H1 (cell line): ENCODE results near the gene LMTK3. TPM values are rescaled to one million over a fixed set of nuclear protein-coding genes. Genes with fewer than 3 reads are reported as not detected.

ENCODE experiments used
- CHD2 ChIP-seq: IDR thresholded peaks from 2 replicates; pipeline ENCODE4 v1.6.1; 2012; ENCODE audit warnings: low read length, improper control_type of control experiment
- KDM5A ChIP-seq: fragments of 200-600 bp; IDR thresholded peaks from 2 replicates; pipeline ENCODE4 v1.7.1; 2012; ENCODE audit warnings: mild to moderate bottlenecking, low read length, inconsistent platforms, mixed read lengths
- POLR2A ChIP-seq, 2 experiments: IDR thresholded peaks; 1 replicate in 1 of 2; 2 replicates in 1 of 2; pipeline ENCODE4 v1.6.1; 2011; ENCODE audit warnings: low read depth in 2 of 2, low read length in 2 of 2, mild to moderate bottlenecking in 2 of 2; ENCODE audit errors: control extremely low read depth in 1 of 2
- POLR2AphosphoS5 ChIP-seq: IDR thresholded peaks from 2 replicates; pipeline ENCODE4 v1.6.1; 2011; ENCODE audit warnings: low read depth, low read length
- RBBP5 ChIP-seq: IDR thresholded peaks from 2 replicates; pipeline ENCODE4 v1.7.1; 2012; ENCODE audit warnings: low read depth, mild to moderate bottlenecking, inconsistent platforms, low read length, moderate library complexity, borderline replicate concordance
- RFX5 ChIP-seq: IDR thresholded peaks from 2 replicates; pipeline ENCODE4 v1.6.1; 2011; ENCODE audit warnings: low read depth, low read length, improper control_type of control experiment, borderline replicate concordance
- SP1 ChIP-seq: IDR thresholded peaks from 2 replicates; pipeline ENCODE4 v1.6.1; 2011; ENCODE audit warnings: low read depth, low read length
- SP4 ChIP-seq: IDR thresholded peaks from 2 replicates; pipeline ENCODE4 v1.6.1; 2012; ENCODE audit warnings: low read length, inconsistent platforms
- TAF1 ChIP-seq: IDR thresholded peaks from 2 replicates; pipeline ENCODE4 v1.6.1; 2011; ENCODE audit warnings: mild to moderate bottlenecking, low read depth, low read length
- polyA plus RNA-seq, 7 experiments: library from polyadenylated mRNA; depleted of rRNA in 3 of 7; stranded (reverse) in 5 of 7; unstranded in 2 of 7; fragments of >200 nt in 5 of 7; fragments of 200-250 nt in 2 of 7; gene quantifications; 1 replicate in 5 of 7; 2 replicates in 1 of 7; 4 replicates in 1 of 7; pipeline versions ENCODE4 v1.2.1 to v1.2.3, GENCODE V29; 2011 to 2013; ENCODE audit warnings: missing spikeins in 2 of 7, mixed read lengths in 2 of 7
- total RNA-seq: library from RNA; stranded (reverse); fragmentation: NEBNext Ultra II Directional; extraction: Animal tissue kit (Norgen Biotek cat#: 25700); gene quantifications from 2 replicates; pipeline ENCODE4 v1.2.1, GENCODE V29; 2021
- TF ChIP-seq, protein P1 (sequence below): IDR thresholded peaks from 2 replicates; pipeline ENCODE4 v1.6.1; 2012; ENCODE audit warnings: low read length, inconsistent platforms
- TF ChIP-seq, protein P2 (sequence below): IDR thresholded peaks from 2 replicates; pipeline ENCODE4 v1.6.1; 2012; ENCODE audit warnings: inconsistent platforms

The LMTK3 gene
- total and polyA plus RNA-seq, 2 of the 8 experiments (the other 6 are each of a cell fraction or from before 2014, with no cell fraction given) = 2.7 to 12.4 TPM

DNA sequence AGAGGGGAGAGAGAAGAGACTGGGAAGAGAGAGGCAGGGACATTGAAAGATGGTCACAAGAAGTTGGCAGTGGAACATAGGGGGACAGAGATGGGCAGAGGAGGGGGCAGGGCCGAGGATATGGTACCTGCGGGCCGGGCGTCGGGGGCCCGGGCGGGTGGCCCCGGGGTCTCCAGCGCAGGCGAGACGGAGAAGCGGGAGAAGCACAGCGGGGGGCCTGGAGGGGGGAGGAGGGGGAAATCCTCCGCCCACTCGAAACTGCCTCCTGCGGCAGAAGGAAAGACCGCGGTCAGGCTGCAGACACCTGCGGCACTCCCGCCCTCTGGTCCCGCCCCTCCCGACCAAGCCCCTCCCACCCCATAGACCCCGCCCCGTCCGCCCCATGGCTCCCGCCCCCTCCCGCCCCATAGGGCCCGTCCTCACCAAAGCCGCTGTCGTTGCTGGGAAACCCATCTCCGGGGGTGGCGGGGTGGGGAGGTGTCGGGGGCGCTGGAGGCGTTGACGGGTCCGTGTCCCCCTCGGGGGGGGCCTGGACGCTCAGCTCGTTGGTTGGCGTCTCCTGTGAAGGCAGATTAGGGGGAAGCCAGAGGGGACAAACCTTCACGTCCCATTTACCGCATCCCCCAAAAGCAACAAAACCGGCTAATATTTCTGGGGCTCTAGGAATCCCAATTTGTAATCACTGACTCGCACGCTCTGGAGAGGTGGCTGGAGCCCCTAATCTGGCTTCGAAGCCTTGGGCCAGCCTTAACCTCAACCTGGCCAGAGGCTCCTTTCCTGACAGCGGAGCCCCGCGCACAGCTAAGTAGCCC, 20.4 kb downstream of the LMTK3 start (continued):
- TF ChIP-seq RFX5 (no peak), SP1 (0 out of 2 replicates have a peak, but pooled peaks have one; percentile 42), CHD2 (no peak), RBBP5 (0 out of 2 replicates have a peak, but pooled peaks have one; percentile 13), TAF1 (peak; percentile 58; the same call in 1 of the 2 replicates), SP4 (no peak), POLR2AphosphoS5 (0 out of 2 replicates have a peak, but pooled peaks have one; percentile 65), KDM5A (no peak), POLR2A (IDR thresholded peaks at IDR 0.05; ENCODE audit: control extremely low read depth in 1 of 2, low read depth in 2 of 2, low read length in 2 of 2) (peak in 1 of 2 experiments; percentile 77; a peak in 1 of 3 replicates)
- TF ChIP-seq, protein P1, sequence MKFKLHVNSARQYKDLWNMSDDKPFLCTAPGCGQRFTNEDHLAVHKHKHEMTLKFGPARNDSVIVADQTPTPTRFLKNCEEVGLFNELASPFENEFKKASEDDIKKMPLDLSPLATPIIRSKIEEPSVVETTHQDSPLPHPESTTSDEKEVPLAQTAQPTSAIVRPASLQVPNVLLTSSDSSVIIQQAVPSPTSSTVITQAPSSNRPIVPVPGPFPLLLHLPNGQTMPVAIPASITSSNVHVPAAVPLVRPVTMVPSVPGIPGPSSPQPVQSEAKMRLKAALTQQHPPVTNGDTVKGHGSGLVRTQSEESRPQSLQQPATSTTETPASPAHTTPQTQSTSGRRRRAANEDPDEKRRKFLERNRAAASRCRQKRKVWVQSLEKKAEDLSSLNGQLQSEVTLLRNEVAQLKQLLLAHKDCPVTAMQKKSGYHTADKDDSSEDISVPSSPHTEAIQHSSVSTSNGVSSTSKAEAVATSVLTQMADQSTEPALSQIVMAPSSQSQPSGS = no peak
- TF ChIP-seq, protein P2, sequence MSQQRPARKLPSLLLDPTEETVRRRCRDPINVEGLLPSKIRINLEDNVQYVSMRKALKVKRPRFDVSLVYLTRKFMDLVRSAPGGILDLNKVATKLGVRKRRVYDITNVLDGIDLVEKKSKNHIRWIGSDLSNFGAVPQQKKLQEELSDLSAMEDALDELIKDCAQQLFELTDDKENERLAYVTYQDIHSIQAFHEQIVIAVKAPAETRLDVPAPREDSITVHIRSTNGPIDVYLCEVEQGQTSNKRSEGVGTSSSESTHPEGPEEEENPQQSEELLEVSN = no peak
